ENCODE results near the gene MAPK1. TPM values are rescaled to one million over a fixed set of nuclear protein-coding genes. Genes with fewer than 3 reads are reported as not detected.

MAPK1 gene
- total RNA-seq, 1 experiment from 2014 or later, result 90.3 TPM

GRCh38 chr22:21866833-21867527 lies 465 bp downstream of the MAPK1 start:
- TF ChIP-seq, protein P1, sequence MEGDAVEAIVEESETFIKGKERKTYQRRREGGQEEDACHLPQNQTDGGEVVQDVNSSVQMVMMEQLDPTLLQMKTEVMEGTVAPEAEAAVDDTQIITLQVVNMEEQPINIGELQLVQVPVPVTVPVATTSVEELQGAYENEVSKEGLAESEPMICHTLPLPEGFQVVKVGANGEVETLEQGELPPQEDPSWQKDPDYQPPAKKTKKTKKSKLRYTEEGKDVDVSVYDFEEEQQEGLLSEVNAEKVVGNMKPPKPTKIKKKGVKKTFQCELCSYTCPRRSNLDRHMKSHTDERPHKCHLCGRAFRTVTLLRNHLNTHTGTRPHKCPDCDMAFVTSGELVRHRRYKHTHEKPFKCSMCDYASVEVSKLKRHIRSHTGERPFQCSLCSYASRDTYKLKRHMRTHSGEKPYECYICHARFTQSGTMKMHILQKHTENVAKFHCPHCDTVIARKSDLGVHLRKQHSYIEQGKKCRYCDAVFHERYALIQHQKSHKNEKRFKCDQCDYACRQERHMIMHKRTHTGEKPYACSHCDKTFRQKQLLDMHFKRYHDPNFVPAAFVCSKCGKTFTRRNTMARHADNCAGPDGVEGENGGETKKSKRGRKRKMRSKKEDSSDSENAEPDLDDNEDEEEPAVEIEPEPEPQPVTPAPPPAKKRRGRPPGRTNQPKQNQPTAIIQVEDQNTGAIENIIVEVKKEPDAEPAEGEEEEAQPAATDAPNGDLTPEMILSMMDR (conservative IDR thresholded peaks at IDR 0.05), result no peak
- DNase-seq, result no peak
- Histone ChIP-seq H4K91ac (ENCODE audit: insufficient read length, low read depth, low read length) (no peak overlapping the region), H2AK5ac (ENCODE audit: insufficient read length, low read length) (no peak overlapping the region), H2BK15ac (ENCODE audit: low read depth, low read length) (no peak overlapping the region), H2BK12ac (ENCODE audit: insufficient read length, low read depth, low read length) (no peak overlapping the region), H2AFZ (ENCODE audit: low read length) (no peak overlapping the region), H3K56ac (ENCODE audit: insufficient read length, low read depth, low read length) (no peak overlapping the region), H3K4ac (ENCODE audit: low read depth, low read length) (no peak overlapping the region), H3K27me3 (ENCODE audit: insufficient read depth, low read length) (no peaks in the 10 kb centered on the region), H3K9ac (ENCODE audit: extremely low read depth, insufficient read length, low read length) (peak overlapping the region; percentile 78), H3K18ac (ENCODE audit: insufficient read length, low read depth, low read length) (peak overlapping the region; percentile 59), H4K5ac (ENCODE audit: insufficient read length, low read depth, low read length) (no peak overlapping the region), H2BK120ac (ENCODE audit: low read depth, low read length, poor library complexity, severe bottlenecking) (no peak overlapping the region), H3K79me2 (ENCODE audit: insufficient read depth, low read length) (peaks cover 40% of the 10 kb centered on the region; the same call in 1 of the 2 replicates), H3K9me3 (ENCODE audit: control insufficient read depth, low read depth, low read length) (no peaks in the 10 kb centered on the region), H3K23ac (ENCODE audit: insufficient read length, low read depth, low read length) (no peak overlapping the region), H3T11ph (ENCODE audit: low read length) (no peak overlapping the region), H3K79me1 (ENCODE audit: insufficient read depth, low read depth, low read length, poor library complexity, severe bottlenecking) (no peaks in the 10 kb centered on the region), H3K4me1 (ENCODE audit: insufficient read depth, low read length) (peaks cover 3% of the 10 kb centered on the region; the same call in 1 of the 2 replicates), H3K23me2 (ENCODE audit: insufficient read length, low read depth, low read length, poor library complexity, severe bottlenecking) (peaks cover 3% of the 10 kb centered on the region), H3K4me2 (ENCODE audit: insufficient read depth, insufficient read length, low read length) (peak overlapping the region; percentile 52), H4K20me1 (ENCODE audit: control insufficient read depth, insufficient read depth, insufficient read length) (peaks cover 2% of the 10 kb centered on the region), H3K14ac (ENCODE audit: insufficient read depth, low read length) (peak overlapping the region; percentile 55), H4K8ac (replicated peaks; ENCODE audit: insufficient read length, low read depth, low read length) (no peak overlapping the region), H2BK20ac (ENCODE audit: low read depth, low read length, poor library complexity, severe bottlenecking) (no peak overlapping the region), H3K27ac (ENCODE audit: insufficient read length, low read depth, low read length) (no peak overlapping the region), H2BK5ac (ENCODE audit: insufficient read length, low read length) (no peak overlapping the region)
- no CpG with 5 or more reads among the region's 91 CpGs for WGBS (ENCODE audit: extremely low coverage, insufficient read length, low lambda C conversion rate)
- peaks cover 33 to 46% of the 10 kb centered on the region in 2 experiments for H3K4me1 Mint-ChIP-seq
- peaks cover 2% of the 10 kb centered on the region; the same call in 1 of the 2 replicates for H3K27me3 Mint-ChIP-seq (ENCODE audit: low read depth)
- peak overlapping the region; percentile 93 to 97 for H3K4me3 Mint-ChIP-seq
- peaks cover 0 to 6% (median 0%) of the 10 kb centered on the region in 3 experiments; a peak in 5 of 7 replicates for H3K36me3 Mint-ChIP-seq (ENCODE audit: insufficient read depth in 1 of 3, low read depth in 3 of 3)
- no peaks in the 10 kb centered on the region for H3K9me3 Mint-ChIP-seq
- H3K27ac Mint-ChIP-seq, result peak overlapping the region in 2 of 3 experiments; percentile 75 to 92; a peak in 3 of 7 replicates

All from H9 (cell line).